ELF-1 (cell line): Measurements from ENCODE around the gene CLEC16A.
A peak's percentile ranks its signal among the peaks of the same experiment; 100 is the strongest.

ENCODE experiments used
- DNase-seq: peaks from one replicate; pipeline ENCODE4 v3.0.0-alpha.2; 2016; ENCODE audit warnings: low read depth, low spot score

The CLEC16A gene

DNA sequence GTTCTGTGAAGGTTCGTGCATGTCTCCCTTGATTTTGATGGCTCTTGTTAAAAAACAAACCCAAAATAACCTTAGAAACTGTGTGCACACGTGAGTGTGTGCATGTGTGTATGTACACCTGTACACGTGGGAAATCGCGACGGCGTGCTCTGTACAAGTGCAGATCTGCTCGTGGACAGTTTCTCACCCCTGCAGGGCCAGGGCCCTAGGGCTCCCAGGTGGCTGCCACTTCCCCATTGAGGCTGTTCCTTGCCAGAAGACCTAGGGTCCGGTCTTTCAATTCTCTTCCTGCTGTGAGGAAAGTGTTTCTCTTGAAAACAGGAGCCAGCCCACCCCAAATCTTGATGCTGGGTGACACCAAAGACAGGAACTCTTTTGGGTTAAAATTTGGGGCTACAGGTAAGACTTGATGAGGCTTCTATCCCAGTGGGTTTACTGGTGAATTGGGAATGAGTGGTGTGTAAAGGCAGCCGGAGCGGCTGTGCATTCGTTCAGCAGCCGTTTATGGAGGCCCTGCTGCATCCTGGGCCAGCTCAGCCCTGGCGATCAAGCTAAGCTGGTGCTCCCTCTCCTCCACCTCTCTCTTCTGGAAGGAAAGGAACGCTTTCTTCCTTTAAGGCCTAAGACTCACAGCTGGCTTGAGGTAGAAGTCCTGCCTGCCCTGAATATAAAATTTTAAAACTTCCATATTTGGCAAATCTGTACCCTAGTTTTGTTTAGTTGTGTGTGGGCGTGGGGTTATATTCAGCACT, 137.9 kb downstream of the CLEC16A start:
- no peak for DNase-seq

DNA sequence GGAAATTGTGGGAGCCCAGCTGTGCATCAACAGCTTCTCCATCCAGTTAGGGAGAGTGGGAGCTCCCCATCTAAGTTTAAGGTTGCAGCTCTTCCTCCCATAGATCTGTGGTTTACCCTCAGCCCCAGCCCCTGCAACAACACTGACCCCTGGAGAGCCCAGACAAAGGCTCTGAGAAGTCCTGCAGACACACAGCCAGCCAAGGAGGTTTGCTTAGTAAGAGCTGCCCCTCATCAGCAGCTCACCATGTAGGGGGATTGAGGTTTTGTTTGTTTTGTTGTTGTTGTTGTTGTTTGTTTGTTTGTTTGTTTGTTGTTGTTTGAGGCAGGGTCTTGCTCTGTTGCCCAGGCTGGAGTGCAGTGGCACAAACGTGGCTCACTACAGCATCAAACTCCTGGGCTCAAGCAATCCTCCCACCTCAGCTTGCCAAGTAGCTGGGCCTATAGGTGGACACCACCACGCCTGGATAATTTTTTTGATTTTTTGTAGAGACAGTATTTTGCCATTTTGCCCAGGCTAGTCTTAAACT, 138.6 kb downstream of the CLEC16A start:
- DNase-seq: no peak

DNA sequence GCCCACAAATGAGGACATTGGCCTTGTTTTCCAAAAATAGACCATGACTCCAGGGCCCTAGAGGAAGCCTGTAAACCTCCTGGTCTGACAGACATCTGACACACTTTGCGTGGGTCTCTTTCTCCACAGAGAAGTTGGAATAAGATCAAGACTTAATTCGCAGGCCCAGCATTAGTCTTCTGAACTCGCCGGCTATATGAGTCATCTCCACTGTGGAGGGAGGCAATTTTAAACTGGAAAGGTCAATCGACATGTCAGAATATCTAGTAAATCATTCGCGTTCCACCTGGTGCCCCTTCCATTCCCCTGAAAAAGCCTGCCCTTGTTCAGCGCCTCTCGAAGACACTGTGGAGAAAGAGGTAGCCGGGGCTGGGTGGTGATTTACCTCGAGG, 140.1 kb downstream of the CLEC16A start:
- DNase-seq: no peak

DNA sequence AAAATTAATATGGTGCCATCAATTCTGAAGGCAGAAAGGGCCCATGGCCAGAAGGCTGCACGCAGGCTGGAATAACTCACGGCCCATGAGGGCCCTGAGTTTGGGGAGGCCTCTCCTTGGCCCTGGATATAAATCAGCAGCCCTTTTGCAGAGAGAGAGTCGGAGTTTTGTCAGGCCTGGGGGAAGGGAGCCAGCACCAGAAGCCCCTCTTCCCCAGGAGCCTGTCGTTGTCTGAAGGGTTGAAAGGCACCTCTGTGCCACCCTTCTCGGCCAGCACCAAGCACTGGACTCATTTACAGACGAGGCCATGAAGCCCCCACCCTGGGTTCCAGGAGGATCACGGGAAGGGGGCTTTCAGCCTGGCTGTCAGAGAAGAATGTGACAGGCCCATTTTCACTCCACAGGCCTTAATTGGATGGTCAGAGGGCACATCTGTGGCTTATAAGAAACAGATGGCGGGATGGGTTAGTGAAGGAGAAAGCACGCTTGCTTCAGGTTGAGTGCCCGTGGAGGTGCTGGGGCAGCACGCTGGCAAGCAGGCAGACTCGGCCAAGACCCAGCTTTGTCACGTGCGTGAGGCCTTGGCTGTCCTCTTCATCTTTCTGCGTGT, 140.6 kb downstream of the CLEC16A start:
- no peak for DNase-seq

DNA sequence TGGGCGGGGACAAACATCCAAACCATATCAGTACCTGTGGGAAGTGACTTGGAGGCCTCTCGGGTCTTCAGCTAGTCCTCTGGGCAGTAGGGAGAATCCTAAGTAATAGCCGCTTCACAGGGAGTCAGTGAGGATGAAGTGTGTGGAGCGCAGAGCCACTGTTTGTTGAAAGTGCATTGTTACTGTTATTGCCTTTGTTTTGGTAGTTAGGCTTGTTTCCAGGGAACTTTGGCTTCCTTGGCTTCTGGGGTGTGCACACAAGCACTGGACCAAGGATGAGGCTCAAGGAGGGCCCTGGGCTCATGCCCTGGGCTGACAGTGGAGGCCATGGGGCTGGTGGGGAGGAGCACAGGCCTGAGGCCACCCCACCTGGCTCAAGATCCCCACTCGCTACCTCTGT, 141.6 kb downstream of the CLEC16A start:
- DNase-seq: no peak

DNA sequence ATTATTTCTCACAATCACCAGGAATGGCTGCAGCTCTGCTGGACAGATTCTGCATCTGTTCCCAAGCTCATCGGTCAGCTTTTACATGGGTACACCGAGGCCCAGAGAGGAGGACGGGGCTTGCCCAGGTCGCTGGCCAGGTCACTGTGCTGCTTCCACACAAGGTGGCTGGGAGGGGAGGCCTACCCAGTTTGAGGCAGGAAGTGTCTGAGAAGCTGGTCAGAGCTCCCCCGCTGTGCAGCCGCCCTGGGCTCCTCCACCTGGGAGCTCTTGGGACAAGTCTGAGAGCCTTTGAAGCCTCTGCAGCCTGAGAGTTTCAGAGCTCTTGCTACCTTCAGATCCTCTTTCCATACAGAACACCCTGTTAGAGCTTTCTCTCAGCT, 143.3 kb downstream of the CLEC16A start:
- peak; percentile 48 for DNase-seq

DNA sequence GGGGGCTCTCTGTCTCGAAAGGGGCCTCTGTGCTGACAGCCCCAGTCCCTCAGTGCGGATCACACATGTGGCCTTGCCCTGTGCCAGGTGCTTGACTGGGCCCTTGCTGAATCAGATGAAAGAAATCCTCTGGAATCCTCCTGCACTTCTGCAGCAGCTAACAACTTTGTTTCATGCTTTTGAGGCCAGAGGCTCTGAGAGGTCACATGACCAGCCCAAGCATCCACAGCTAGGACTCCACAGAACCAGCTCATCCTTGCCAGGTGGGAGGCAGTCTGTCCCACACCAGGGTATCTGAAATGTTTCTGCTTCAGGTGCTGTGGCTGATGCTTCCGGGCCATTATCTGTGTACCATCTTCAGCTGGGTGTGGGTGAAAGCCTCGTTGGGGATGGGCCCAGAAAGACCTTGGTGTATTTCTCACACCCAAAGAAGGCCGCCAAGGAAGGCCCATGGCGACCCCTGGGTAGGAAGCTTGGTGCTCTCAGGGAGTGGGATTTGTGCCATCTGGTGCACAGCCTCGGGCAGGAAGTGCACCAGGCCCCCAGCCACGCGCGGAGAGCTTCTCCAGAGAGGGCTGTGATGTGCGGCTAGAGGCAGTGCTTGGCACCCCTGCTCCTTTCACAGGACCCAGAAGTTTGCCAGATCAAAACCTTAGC, 143.8 kb downstream of the CLEC16A start:
- DNase-seq: no peak

DNA sequence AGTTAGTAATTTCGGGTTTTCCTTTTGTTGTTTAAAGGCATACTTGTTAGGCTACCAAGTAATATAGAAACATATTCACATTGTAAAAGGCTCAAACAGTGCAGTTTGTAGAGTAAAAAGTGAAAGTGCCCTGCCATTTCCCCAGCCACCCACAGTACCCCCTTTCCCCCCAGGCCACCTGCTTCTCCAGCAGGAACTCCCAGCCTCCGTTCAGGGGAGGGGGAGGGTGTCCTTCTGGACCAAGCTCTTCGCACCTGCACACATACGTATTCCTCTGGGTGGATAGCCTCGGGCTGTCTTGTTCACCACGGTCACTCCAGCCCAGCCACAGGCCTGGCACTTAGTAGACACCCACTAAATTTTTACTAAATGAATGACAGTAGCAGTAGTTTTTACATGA, 144.5 kb downstream of the CLEC16A start:
- no peak for DNase-seq

DNA sequence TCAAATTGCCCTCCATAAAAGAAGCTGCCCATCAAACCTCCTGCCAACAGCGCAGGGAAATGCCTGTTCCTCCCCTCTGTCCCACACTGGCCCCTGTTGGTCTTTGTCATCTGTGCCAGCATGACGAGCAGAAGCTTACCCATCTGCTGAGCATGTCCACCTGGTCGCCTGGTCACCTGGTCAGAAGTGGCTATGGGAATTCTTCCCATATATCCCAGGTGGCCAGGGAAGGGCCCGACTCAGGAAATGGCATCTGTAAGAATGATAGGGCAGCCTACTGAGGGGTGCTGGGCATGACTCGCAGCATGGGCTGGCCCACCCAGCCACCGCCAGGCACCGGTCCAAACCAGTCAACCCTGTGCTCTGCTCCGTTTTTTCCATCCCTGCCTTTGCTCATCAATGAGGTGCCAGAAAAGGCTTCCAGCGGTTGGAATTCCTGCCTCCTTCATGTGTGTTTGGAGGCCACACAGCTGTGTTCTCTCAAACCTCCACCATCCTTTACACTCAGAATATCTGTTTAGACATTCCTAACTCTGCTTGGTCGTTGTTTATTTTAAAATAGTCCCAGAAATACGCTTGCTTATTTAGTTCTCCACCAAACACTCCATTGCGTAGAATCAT, 145.2 kb downstream of the CLEC16A start:
- DNase-seq: no peak

DNA sequence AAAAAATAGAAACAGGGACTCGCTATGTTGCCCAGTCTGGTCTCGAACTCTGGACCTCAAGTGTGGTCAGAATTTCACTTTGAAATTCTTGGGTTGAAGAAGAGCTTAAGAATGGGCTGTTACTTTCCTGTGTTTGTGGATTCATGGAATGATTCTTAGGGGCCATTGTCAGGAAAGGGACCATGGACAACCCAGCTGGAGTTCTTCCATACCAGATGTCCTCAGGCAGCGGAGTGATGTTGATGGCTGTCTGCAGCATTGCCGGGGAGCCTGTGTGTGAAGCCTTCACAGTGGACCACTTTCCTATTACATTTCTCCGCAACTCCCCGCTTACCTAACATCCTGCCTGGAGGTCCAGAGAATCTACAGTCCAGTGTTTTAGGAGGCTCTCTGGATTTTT, 145.9 kb downstream of the CLEC16A start:
- DNase-seq: peak; percentile 23

DNA sequence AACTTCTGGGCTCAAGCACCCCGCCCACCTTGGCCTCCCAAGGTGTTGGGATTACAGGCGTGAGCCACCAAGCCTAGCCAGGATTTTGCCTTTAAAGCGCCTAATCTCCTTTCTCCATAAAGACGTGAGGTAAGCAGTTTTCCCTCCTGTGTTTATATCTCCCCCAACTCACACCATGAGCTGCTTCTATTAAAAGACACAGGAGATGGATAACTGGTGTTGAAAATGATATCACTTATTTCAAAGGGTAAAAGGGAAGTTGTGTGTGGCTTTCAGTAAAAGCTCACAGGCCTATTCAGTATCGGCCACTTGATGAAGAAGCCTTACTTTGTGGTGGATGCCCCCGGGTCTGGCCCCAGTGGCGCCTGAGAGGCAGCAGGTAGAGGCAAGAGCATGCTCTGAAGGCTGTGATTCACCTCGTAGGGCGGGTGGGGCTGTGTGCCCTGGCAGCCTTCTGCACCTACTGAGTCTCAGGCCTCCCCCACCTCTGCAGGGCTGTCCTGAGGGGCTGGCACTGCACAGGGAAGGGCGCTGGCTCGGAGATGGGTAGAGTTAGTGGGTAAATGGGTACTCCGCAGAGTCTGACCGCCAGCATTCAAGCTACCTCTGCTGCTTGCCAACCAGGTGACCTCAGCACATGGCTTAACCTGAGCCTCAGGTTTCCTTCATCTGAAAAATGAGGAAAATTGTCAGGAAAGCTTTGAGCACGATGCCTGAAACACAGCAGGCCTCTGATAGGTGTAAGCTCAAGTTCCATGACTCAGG, 146.8 kb downstream of the CLEC16A start:
- DNase-seq: no peak

DNA sequence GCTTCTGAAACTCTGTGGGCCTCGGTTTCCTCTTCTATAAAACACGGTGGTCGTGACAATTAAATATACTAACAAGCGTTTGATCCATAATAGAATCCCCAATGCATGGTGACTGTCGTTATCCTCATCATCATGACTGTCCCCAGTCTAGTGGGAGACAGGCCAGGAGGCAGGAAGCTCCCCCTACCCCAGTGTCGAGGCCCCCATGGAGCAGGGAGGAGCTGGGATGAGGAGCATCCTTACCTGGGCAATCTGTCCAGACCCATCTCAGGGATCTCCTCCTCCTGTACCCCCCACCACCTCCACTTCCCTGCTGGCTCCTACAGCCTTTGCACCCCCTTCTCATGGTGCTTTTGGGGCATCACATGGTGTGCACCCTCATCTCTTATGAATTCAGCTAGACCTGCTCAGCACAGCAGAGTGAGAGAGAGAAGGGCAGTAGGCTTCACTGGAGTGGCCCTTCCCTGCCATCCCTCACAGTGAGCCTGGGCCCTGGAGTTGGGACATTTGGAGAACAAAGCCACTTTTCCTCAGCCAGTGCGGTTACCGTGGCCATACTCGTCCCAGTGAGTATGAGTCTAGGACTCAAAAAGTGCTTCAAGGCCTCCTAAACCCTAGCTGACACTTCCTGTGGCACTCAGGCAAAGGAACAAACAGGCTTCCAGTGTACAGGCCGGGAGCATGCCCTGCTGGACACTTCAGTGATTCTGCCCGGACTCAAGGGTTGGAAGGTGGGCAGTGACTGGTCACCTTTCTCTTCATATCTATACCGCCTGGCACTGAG, 148.6 kb downstream of the CLEC16A start:
- DNase-seq: no peak

DNA sequence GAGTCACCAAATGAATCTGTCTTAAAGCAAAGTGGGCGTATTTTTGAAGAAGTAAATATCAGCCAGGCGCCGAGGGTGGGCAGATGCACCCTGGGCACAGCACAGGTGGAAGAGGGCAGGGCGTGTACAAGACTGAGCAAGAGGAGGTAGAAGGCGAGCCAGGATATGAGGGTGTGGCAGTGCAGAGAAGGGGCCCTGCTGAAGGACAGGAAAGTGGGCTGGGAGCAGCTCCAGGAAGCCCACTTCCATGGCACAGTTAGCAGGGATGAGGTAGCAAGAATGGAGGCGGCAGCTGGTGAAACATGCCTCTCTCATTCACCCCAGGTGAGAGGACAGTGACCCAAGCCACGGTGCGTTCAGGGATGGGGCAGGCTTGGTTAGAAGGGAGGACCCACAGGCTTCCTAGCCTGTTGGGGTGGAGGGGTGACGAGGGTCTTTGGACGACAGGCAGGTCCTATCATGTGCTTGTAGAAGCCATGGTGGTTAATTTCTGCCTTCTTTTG, 149.3 kb downstream of the CLEC16A start:
- no peak for DNase-seq

DNA sequence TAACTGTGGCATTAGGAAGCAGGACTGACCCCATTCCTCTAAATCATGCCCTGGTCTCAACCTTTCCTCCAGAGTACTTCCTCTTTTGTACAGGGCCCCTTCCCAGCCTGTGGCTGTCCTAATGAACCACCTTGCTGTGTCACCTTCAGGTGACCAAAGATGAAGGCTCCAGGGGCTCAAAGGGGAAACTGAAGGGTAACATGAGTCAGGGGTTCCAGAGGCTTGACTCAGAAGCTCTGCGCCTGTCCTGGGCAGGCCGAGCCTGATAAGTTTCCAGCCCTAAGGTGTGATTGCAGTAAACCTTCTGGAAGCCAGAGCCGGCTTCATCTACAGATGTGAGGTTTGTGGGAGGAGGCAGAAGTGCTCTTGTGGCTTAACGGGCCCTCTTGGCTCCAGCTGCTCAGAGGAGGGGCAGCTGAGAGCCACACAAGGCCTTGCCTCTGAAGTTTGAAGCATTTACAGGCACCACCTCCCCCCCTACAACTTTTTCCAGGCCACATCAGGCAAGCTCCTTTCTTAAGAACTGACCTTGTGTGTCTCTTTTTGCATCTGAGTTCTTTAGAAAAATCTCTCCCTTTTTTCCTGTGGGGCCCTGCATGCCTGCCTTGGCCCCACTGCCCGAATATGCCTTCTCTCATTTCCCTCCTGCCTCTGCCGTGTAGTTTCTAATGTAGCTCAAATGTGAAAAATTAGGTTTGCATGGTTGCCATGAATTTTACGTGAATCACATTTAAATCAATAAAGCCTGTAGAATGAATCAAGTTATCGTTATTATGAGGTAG, 149.9 kb downstream of the CLEC16A start:
- DNase-seq: peak; percentile 80

DNA sequence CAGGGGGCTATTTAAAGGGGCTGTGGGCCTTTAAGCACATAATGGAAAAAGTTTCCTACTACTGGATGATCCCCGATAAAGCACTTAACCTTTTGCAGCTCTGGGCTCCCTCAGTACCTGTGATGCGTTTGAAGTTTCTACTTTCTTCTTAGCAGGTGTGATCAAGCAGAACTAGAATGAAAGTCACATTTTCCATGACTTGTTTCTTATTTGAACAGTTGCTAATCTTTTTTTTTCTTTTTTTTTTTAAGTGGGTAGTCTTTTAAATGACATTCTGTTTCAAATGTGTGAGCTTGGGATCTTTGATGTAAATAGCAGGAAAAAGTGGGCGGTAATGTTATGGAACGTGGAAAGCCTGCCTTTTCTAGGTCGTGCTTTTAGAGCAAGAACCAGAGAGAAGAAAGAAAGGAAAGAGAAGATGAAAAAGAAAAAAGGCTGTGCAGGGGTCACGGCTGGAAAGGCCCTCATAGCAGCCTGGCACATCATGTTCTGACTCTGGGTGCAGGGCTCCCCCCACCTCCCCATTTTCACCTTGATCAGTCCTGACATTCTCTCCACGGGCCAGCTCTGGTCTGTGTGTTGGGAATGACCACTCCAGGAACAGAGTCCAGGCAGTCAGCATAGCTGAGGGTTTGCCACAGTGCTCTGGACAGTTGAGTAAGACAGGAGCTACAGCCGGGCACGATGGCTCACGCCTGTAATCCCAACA, 150.6 kb downstream of the CLEC16A start:
- no peak for DNase-seq

DNA sequence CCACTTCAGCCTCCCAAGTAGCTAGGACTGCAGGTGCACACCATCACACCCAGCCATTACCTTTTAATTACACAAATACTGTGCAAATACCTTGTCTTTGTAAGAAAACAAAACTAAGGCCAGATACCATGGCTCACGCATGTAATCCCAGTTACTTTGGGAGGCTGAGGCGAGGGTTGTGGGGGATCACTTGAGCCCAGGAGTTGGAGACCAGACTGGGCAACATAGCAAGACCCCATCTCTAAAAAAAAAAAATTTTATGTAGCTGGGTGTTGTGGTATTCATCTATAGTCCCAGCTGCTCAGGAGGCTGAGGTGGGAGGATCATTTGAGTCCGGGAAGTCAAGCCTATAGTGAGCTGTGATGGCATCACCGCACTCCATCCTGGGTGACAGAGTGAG, 151.6 kb downstream of the CLEC16A start:
- no peak for DNase-seq

DNA sequence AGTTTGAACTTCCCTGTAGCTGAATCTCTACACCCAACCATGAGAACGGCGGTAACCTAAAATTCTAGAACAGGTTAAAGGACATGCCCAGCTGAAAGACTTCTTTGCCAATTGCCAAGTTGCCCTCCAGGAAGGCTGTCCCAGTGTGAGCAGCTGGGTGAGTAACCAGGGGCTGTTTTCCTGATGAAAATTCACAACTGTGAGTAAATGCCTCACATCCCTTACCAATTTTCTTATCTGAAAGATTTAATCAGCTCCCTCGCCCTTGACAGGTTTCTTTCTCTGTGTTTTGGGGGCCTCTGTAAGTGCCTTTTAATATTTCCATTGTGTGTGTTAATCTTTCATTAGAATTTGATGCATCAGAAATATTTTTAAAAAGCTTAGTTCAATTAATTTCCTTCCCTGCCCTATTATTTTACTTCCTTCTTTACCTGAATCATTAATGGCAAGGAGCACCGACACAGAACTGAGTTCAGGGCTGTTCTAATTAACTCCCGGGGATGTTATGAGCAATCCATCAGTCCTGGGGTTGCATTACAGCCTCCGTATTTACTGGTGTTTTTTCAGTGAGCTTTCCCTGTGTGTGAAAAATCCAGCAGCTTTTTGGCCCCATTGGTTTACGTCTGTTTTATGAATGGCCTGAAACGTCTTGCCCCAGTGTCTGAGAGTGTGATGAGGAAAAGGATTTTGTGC, 152.9 kb downstream of the CLEC16A start:
- no peak for DNase-seq

DNA sequence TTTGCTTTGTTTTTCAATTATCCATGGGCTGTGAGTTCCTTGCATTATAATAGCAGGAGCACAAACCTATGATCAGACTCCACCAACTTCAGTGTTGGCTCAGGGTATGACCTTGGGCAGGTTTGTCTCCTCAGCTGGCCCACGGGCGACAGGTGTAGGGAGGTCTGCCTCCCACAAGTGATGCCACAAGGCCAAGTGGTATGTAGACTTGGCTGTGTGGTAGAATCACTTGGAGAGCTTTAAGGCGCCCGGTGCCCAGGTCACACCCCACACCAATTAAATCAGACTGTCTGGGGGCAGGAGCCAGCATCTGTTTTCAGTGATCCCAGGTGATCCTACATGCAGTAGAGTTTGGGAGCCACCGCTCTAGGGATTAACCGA, 153.4 kb downstream of the CLEC16A start:
- no peak for DNase-seq
